Measurements from ENCODE around the gene SSBP3. TPM values are rescaled to one million over a fixed set of nuclear protein-coding genes. Genes with fewer than 3 reads are reported as not detected.

SSBP3 gene
- polyA plus RNA-seq, 1 donor (not counting 4 experiments of a cell fraction or from before 2014, with no cell fraction given), result 16.9 TPM

- Histone ChIP-seq H3K27me3 (ENCODE audit: control insufficient read depth, extremely low read depth, insufficient read depth, low read length) (no peaks in the 10 kb centered on the region), H3K4me1 (ENCODE audit: control insufficient read depth, extremely low read depth, insufficient read depth, low read length) (no peaks in the 10 kb centered on the region), H3K4me3 (ENCODE audit: control insufficient read depth in 2 of 3, extremely low read depth in 1 of 3, insufficient read depth in 2 of 3, low read depth in 1 of 3, low read length in 3 of 3) (no peak overlapping the region), H3K9me1 (ENCODE audit: control insufficient read depth, extremely low read depth, insufficient read depth, low read length) (no peaks in the 10 kb centered on the region), H3K4me2 (ENCODE audit: control insufficient read depth, extremely low read depth, insufficient read depth, low read depth, low read length) (no peak overlapping the region), H3K9me3 (ENCODE audit: control insufficient read depth, low read depth, low read length) (no peaks in the 10 kb centered on the region), H3K27ac (ENCODE audit: control insufficient read depth, insufficient read depth, low read length) (no peak overlapping the region), H3K79me2 (ENCODE audit: control insufficient read depth, insufficient read depth, low read length) (no peaks in the 10 kb centered on the region), H4K20me1 (ENCODE audit: control insufficient read depth, extremely low read depth, insufficient read depth, low read length) (no peaks in the 10 kb centered on the region), H3K36me3 (ENCODE audit: control insufficient read depth in 2 of 2, extremely low read depth in 1 of 2, insufficient read depth in 2 of 2, low read length in 2 of 2) (peaks cover 0 to 2% of the 10 kb centered on the region in 2 experiments), H2AFZ (ENCODE audit: control insufficient read depth, low read length) (no peak overlapping the region), H3K9ac (ENCODE audit: control insufficient read depth, extremely low read depth, insufficient read depth, low read length) (no peak overlapping the region)
- no peak for TF ChIP-seq CTCF (optimal IDR thresholded peaks at IDR 0.05 in 1 of 3, IDR thresholded peaks at IDR 0.05 in 1 of 3, conservative IDR thresholded peaks at IDR 0.05 in 1 of 3; ENCODE audit: extremely low read depth in 1 of 3, insufficient read depth in 2 of 3, low read length in 3 of 3)
- TF ChIP-seq EZH2 (IDR thresholded peaks at IDR 0.05; ENCODE audit: low read length), result no peak
- dilution Hi-C loops (cut with MboI; ENCODE audit: extremely low pct_ligation_motif_present, low sequenced_read_pairs), result no loop called here
- no peak for DNase-seq (ENCODE audit: low read depth, low spot score)
- no peak for FAIRE-seq
Observed at GRCh38 chr1:54358503-54359168, 47.6 kb downstream of the SSBP3 start.

- no peaks in the 10 kb centered on the region for H3K27me3 ChIP-seq (ENCODE audit: control insufficient read depth, extremely low read depth, insufficient read depth, low read length)
- dilution Hi-C loops (cut with MboI; ENCODE audit: extremely low pct_ligation_motif_present, low sequenced_read_pairs), result no loop called here
- H4K20me1 ChIP-seq (ENCODE audit: control insufficient read depth, extremely low read depth, insufficient read depth, low read length), result no peaks in the 10 kb centered on the region
- no peak for DNase-seq (ENCODE audit: low read depth, low spot score)
- H3K4me1 ChIP-seq (ENCODE audit: control insufficient read depth, extremely low read depth, insufficient read depth, low read length), result no peaks in the 10 kb centered on the region
- no peaks in the 10 kb centered on the region for H3K9me1 ChIP-seq (ENCODE audit: control insufficient read depth, extremely low read depth, insufficient read depth, low read length)
- H3K4me2 ChIP-seq (ENCODE audit: control insufficient read depth, extremely low read depth, insufficient read depth, low read depth, low read length), result no peak overlapping the region
- H3K4me3 ChIP-seq (ENCODE audit: control insufficient read depth in 2 of 3, extremely low read depth in 1 of 3, insufficient read depth in 2 of 3, low read depth in 1 of 3, low read length in 3 of 3), result no peak overlapping the region
- no peaks in the 10 kb centered on the region for H3K9me3 ChIP-seq (ENCODE audit: control insufficient read depth, low read depth, low read length)
- no peak overlapping the region for H2AFZ ChIP-seq (ENCODE audit: control insufficient read depth, low read length)
- no peak overlapping the region for H3K27ac ChIP-seq (ENCODE audit: control insufficient read depth, insufficient read depth, low read length)
- FAIRE-seq, result no peak
- H3K36me3 ChIP-seq (ENCODE audit: control insufficient read depth in 2 of 2, extremely low read depth in 1 of 2, insufficient read depth in 2 of 2, low read length in 2 of 2), result peaks cover 0 to 2% of the 10 kb centered on the region in 2 experiments
- no peaks in the 10 kb centered on the region for H3K79me2 ChIP-seq (ENCODE audit: control insufficient read depth, insufficient read depth, low read length)
- H3K9ac ChIP-seq (ENCODE audit: control insufficient read depth, extremely low read depth, insufficient read depth, low read length), result no peak overlapping the region
- TF ChIP-seq EZH2 (IDR thresholded peaks at IDR 0.05; ENCODE audit: low read length) (no peak), CTCF (optimal IDR thresholded peaks at IDR 0.05 in 1 of 3, IDR thresholded peaks at IDR 0.05 in 1 of 3, conservative IDR thresholded peaks at IDR 0.05 in 1 of 3; ENCODE audit: extremely low read depth in 1 of 3, insufficient read depth in 2 of 3, low read length in 3 of 3) (no peak)
Observed at GRCh38 chr1:54357967-54358366, 48.2 kb downstream of the SSBP3 start.
